Uterus (tissue), 4 donors: Measurements from ENCODE around the gene COG7. TPM values are rescaled to one million over a fixed set of nuclear protein-coding genes. Genes with fewer than 3 reads are reported as not detected.

Source experiments
- DNase-seq, 2 donors: peaks; one replicate each; pipeline ENCODE4 v3.0.0-alpha.2; 2019 to 2020
- H3K27ac ChIP-seq, 2 donors: fragments of 200-600 bp; sonication (generic); 1 replicate in 1 of 2; 2 replicates in 1 of 2; pipeline ENCODE4 v1.5.1; 2016 to 2018
- H3K27me3 ChIP-seq, 2 donors: fragments of 200-600 bp; sonication (generic); one replicate each; pipeline ENCODE4 v1.5.1; 2018 to 2019; ENCODE audit warnings: control low read depth in 1 of 2
- H3K36me3 ChIP-seq, 2 donors: fragments of 200-600 bp; sonication (generic); one replicate each; pipeline ENCODE4 v1.5.1; 2019; ENCODE audit warnings: control low read depth in 1 of 2
- H3K4me1 ChIP-seq, 2 donors: fragments of 200-600 bp; sonication (generic); one replicate each; pipeline ENCODE4 v1.5.1; 2018 to 2019; ENCODE audit warnings: control low read depth in 1 of 2
- H3K4me3 ChIP-seq, 2 donors: fragments of 200-600 bp; sonication (generic); 1 replicate in 1 of 2; 2 replicates in 1 of 2; pipeline ENCODE4 v1.5.1; 2018 to 2019; ENCODE audit warnings: mild to moderate bottlenecking in 1 of 2
- H3K9me3 ChIP-seq, 2 donors: fragments of 200-600 bp; sonication (generic); one replicate each; pipeline ENCODE4 v1.5.1; 2019; ENCODE audit warnings: control low read depth in 1 of 2
- CTCF ChIP-seq, 4 experiments: fragments of 200-600 bp in 2 of 4; fragments of 450-650 bp in 2 of 4; sonication (generic) in 2 of 4; IDR thresholded peaks; one replicate each; pipeline ENCODE4 v1.5.1; 2016 to 2019; ENCODE audit warnings: antibody characterized with exemption in 4 of 4, mild to moderate bottlenecking in 2 of 4, moderate library complexity in 1 of 4
- POLR2A ChIP-seq, 2 donors: fragments of 450-650 bp; IDR thresholded peaks; one replicate each; pipeline ENCODE4 v1.6.1; 2016; ENCODE audit warnings: antibody characterized with exemption in 2 of 2, mild to moderate bottlenecking in 1 of 2, moderate library complexity in 1 of 2
- intact Hi-C: fragments of 100-400 bp; cut with DNase I; formaldehyde crosslinking; loops from one replicate; pipeline ENCODE4 v1.15.1; 2023; ENCODE audit warnings: low total_unique reads
- total RNA-seq, 4 donors: library from RNA; depleted of rRNA in 3 of 4; stranded (reverse); fragments of >200 nt in 3 of 4; gene quantifications; one replicate each; pipeline versions ENCODE4 v1.1.0 to v1.2.4, GENCODE V29; 2014 to 2023
- donor health status: DM: yes; HTN: yes; CAD: no.

The COG7 gene
- total RNA-seq, 4 donors from 2014 or later: 11.5 to 393 (median 32.2) TPM

- Histone ChIP-seq H3K27me3 (no peaks in the 10 kb centered on the region), H3K9me3 (no peaks in the 10 kb centered on the region), H3K4me3 (no peak overlapping the region), H3K27ac (no peak overlapping the region), H3K4me1 (no peaks in the 10 kb centered on the region), H3K36me3 (no peaks in the 10 kb centered on the region)
- no peak for TF ChIP-seq POLR2A (IDR thresholded peaks at IDR 0.05)
- no peak for TF ChIP-seq CTCF (IDR thresholded peaks at IDR 0.05)
- no peak for DNase-seq
- intact Hi-C loops: no loop called here
Measured at GRCh38 chr16:23377071-23377931, 75.7 kb downstream of the COG7 start.

GRCh38 chr16:23375643-23376042 lies 77.3 kb downstream of the COG7 start:
- H3K9me3 ChIP-seq: no peaks in the 10 kb centered on the region
- intact Hi-C loops: no loop called here
- H3K4me3 ChIP-seq: no peak overlapping the region
- H3K27ac ChIP-seq: no peak overlapping the region
- no peaks in the 10 kb centered on the region for H3K4me1 ChIP-seq
- DNase-seq: no peak
- no peaks in the 10 kb centered on the region for H3K27me3 ChIP-seq
- TF ChIP-seq POLR2A (IDR thresholded peaks at IDR 0.05) (no peak), CTCF (IDR thresholded peaks at IDR 0.05) (no peak)
- H3K36me3 ChIP-seq: no peaks in the 10 kb centered on the region

- H3K4me3 ChIP-seq: no peak overlapping the region
- H3K27ac ChIP-seq: no peak overlapping the region
- no peak for TF ChIP-seq POLR2A (IDR thresholded peaks at IDR 0.05)
- TF ChIP-seq CTCF (IDR thresholded peaks at IDR 0.05): no peak
- H3K9me3 ChIP-seq: no peaks in the 10 kb centered on the region
- no peaks in the 10 kb centered on the region for H3K4me1 ChIP-seq
- intact Hi-C loops: no loop called here
- no peak for DNase-seq
- H3K36me3 ChIP-seq: no peaks in the 10 kb centered on the region
- no peaks in the 10 kb centered on the region for H3K27me3 ChIP-seq
Measured at GRCh38 chr16:23374721-23375510, 78.1 kb downstream of the COG7 start.

- Histone ChIP-seq H3K27ac (no peak overlapping the region), H3K27me3 (no peaks in the 10 kb centered on the region), H3K9me3 (no peaks in the 10 kb centered on the region), H3K36me3 (no peaks in the 10 kb centered on the region), H3K4me1 (no peaks in the 10 kb centered on the region), H3K4me3 (no peak overlapping the region)
- no peak for TF ChIP-seq POLR2A (IDR thresholded peaks at IDR 0.05)
- TF ChIP-seq CTCF (IDR thresholded peaks at IDR 0.05): no peak
- DNase-seq: no peak
- intact Hi-C loops: no loop called here
Measured at GRCh38 chr16:23373436-23374219, 79.4 kb downstream of the COG7 start.
